ENCODE data around the gene SYNPO2.

- TF ChIP-seq CTCF (optimal IDR thresholded peaks at IDR 0.05 in 1 of 3, IDR thresholded peaks at IDR 0.05 in 1 of 3, conservative IDR thresholded peaks at IDR 0.05 in 1 of 3; ENCODE audit: extremely low read depth in 1 of 3, insufficient read depth in 2 of 3, low read length in 3 of 3): no peak
- TF ChIP-seq EZH2 (IDR thresholded peaks at IDR 0.05; ENCODE audit: low read length): no peak
These were observed 99.4 kb downstream of the SYNPO2 start for GRCh38 chr4:118987959-118988634.
